GM21717 (cell line): ENCODE measurements around the gene P3H2.

Experiments used
- ATAC-seq: cut with Tn5 transposase; IDR thresholded peaks from one replicate; pipeline ENCODE4 v1.9.1; 2021; ENCODE audit warnings: mild to moderate bottlenecking, moderate library complexity; ENCODE audit not compliant: unreplicated experiment

P3H2 gene

GRCh38 chr3:189949580-189949979, 171.1 kb downstream of the P3H2 start:
- no peak for ATAC-seq

- ATAC-seq, result no peak
These were observed 172.0 kb downstream of the P3H2 start for GRCh38 chr3:189948724-189949045.

GRCh38 chr3:189947948-189948723, 172.6 kb downstream of the P3H2 start:
- no peak for ATAC-seq

DNA sequence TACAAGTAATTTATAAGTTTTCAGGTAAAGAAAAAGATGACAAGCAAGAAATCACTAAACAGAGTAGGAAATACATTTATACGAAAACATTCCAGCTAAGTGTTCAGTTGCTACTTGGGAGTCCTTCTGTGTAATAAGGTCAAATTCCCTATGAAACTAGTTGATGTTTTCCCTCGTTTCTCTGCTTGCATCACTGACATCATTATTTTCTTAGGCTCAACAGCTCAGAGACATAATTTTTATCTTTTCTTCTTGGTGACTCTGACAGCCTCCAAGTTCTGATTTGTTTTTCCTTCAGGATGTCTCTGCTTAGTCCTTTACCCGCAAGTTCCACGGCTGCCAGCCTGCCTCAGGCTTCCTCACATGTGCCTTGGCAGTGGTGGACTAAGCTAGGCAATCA, 173.6 kb downstream of the P3H2 start:
- ATAC-seq, result no peak

GRCh38 chr3:189945935-189946709, 174.6 kb downstream of the P3H2 start:
- no peak for ATAC-seq

DNA sequence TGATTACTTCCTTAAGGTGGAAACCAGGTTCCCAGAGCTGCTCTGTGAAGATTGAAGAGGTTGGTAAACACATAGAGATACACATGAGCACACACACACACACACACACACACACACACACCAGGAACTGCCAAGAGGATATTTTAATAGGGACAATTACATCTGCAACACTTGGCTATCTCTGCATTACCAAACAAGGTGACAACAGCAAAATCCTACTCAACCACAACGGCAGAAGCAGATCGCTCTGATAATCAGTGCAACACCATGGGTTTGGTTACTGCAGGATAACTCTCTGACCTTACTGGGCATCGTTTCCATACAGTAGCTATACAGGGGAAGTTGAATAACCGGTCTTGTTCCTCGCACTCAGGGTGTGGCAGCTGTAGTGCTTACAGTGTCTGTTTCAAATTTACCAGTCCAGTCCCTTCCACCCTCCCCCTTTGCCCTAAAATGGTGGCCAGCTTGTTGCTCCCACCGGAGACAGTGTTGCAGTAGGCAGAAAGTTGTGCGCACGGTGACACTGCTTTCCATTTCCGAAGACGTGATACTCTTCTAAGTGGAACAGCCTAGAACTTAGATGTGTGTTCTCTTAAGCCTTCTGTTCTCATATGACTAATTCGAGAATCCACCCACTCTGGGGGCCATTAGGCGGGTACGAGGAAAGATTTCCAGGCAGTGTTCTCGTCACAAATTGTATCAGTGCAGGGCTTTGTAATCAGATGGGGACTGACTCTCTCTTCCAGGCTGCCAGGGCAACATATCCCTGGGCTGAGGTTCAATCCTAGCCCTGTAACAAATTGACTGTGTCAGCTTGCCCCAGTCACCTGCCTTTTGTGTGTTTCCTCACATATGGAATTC, 176.2 kb downstream of the P3H2 start:
- no peak for ATAC-seq

- no peak for ATAC-seq
These were observed 177.7 kb downstream of the P3H2 start for GRCh38 chr3:189942948-189943347.

DNA sequence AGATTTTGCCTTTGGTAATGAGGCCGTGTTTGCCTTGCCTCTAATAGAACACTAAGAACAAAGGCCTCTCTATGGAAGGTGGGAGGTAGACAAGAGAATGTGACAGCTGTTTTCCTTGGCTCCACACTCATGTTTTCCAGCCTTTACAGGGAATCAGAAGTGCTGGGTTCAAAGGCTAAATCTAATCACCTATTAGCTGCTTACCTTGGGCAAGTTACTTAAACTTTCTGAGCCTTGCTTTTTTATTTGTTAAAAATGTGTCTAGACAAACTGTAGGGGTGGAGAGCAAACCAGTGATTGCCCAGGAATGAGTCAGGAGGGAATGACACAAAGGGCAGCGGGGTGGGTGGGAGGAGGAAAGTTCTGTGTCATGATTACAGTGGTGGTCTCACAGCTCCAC, 179.0 kb downstream of the P3H2 start:
- no peak for ATAC-seq

- ATAC-seq, result no peak
These were observed 179.6 kb downstream of the P3H2 start for GRCh38 chr3:189941125-189941524.

DNA sequence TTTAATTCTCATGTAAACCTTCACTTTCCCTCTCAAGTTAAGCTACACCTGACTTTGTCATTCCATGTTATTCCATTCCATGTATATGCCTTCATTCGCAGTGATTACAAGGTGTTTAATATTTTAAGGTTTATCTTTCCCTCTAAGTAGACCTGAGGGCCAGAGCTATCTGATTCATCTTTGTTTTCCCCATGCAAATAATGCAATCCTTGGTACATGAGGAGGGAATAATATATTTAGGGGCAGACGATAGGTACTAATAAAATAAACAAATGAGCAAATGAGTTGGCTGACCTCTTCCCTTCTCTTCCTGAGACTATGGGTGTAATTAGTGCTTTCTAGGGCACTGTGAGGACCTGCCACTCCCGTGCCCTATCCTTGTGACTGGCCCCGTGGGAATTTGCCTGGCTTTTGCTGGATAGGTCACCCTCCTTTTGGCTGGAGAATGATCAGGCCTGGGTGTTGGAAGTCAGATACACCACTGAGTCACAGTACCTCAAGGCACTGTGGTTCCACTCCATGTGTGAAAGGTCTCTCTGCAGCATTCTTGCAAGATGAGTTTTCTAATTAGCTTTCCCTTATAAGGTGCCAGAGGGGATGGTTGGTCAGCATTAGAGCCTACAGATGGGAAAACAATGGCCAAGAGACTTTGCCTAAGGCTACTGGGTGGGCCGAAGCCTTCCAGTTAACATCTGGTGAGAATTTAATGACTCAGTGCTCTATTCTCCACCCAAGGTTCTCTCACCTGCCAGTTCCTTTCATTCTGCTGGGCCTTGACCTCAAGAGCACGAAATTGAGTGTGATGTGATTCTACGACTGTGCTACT, 183.2 kb downstream of the P3H2 start:
- ATAC-seq, result no peak

DNA sequence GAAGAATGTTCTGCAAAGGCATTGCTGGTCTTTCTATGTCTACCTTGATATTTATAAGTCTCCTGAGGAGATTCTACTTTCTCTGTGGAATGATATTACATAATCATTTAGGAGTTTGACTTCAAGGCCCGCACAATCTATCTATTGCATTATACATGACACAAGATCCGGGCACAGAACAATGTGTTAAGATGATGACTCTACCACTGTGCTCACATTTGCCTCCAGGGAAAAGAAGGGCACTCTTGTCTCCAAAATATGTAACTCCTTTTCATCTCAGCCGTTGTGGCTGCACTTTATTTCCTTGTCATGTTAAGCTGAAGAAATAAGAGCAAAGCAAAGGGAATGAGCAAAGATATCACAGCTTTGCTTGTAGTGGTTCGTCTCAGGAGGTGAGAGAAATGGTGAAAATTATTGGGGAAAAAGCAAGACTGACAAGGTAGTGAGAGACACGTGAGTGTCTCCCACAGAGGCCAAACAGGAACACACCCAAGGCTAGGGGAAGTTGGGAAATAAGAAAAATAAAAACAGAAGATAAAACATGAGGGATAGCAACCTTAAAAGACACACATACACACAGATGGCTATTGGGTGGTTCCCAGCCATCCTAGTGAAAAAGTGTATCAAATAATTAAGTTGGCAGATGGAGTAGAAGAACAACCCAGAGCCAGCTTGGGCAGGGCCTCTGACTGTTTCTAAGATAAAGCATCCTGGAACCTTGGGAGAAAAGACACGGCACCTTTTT, 184.3 kb downstream of the P3H2 start:
- no peak for ATAC-seq

DNA sequence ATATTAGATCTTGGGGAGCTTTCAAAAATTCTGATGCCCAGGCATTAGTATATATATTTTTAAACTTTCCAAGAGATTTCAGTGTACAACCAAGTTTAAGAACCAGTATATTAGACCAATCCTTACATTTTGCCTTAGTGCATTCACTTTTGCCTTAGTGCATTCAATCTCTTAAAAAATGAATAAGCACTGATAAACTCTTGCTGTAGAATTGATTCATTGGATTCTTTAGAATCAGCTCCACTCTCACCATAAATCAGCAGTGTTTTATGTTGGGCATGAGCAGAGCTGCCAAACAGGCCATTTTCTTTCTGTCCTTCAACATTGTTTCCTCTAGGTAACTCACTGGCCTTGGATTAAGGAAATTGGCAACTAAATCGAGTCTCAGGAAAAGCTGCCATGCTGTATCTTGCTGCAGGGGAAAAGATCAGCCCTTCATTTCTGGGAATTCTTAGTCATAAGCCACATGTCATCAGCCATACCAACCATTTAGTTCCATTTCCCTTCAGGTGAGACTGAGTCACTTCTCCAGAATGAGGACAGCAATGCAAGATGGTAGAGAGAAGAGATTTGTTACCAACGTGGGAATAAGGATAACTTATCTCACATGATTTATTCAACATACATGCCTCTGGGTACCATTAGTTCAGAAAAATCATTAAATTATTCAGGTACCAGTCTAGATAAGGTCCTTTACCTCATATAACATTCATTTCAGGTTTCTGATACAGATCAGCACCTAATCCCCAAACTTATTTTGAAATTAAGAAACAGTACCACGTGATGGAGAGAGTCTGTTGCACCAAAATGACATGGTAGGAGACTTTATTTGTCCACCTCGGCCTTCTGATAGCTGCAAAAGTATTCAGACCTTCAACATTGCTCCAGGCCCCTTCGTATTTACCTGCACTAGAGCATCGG, 192.5 kb downstream of the P3H2 start:
- ATAC-seq, result no peak

DNA sequence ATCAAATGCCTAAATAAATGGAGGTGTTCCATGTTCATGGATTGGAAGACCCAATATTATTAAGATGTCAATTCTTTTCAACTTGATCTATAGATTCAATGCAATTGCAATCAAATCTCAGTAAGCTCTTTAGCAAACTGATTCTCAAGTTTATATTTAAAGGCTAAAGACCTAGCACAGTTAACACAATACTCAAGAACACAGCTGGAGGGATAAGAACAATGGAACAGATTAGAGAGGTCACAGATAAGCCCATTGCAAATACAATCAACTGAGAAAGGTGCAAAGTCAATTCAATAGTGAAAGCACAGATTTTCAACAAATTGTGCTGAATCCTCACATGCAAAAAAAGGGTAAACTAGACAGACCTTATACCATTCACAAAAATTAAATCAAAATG, 198.9 kb downstream of the P3H2 start:
- no peak for ATAC-seq

GRCh38 chr3:189914799-189915198, 205.9 kb downstream of the P3H2 start:
- ATAC-seq, result no peak

DNA sequence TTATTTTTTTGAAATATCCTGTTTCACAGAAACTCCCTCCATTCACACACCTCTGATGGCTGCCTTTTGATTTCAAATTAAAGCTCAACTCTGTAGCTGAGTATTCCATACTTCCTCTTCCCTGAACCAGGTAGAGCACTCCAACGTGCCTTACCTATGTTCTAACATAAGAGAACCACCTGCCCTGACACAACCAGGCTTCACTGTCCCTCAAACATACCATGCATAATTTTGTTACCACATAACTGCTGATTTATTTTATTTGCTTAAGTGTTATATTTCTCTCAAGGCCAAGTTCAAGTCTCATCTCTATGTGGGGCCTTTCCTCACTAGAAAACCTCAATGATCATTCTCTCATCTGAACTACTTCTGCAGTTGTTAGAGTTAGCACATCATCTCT, 209.7 kb downstream of the P3H2 start:
- ATAC-seq, result no peak

GRCh38 chr3:189909573-189909972, 211.1 kb downstream of the P3H2 start:
- no peak for ATAC-seq

GRCh38 chr3:189909139-189909538, 211.6 kb downstream of the P3H2 start:
- no peak for ATAC-seq

- ATAC-seq, result no peak
These were observed 212.1 kb downstream of the P3H2 start for GRCh38 chr3:189908646-189909045.

- ATAC-seq, result no peak
These were observed 212.9 kb downstream of the P3H2 start for GRCh38 chr3:189907803-189908202.
